ENCODE data around the gene GLOD5.

GLOD5 gene

DNA sequence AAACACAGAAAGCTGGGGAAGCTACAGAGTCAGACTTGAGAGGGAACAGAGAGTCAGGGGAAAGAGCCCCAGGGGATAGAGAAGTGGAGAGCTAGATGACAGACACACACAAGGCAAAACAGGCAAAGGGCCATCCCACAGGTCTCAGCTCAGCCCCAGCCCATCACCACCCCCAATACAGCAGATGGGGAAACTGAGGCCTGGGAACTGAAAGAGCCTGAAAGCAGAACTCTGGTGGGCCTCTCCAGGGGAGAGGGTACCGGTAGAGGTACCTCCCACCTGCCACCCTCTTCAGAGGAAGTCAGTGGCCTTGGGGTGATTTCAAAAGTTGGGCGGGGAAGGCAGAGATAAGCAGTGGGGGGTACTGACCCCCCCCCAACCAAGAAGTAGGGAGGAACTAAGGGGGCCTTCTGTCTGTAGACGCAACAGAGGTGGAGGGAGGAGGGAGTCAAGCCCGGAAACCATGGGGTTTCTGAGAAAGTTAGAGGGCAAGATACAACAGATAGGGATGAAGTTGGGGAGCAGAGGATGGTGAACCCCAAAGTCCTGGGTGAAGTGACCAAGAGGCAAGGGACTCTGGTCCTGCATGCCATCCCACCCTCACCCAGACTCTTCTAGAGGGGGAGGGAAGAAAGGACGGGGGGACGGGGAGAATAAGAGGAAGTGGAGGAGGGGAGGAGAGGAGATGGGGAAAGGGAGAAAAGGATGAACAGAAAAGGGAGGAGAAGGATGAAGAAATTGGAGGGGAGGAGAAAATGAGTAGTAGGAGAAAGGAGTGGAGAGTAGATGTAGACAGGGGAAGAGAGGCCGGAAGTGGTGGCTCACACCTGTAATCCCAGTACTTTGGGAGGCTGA lies 28.0 kb downstream of the GLOD5 start:
- in situ Hi-C loops (cut with MboI; ENCODE audit: low sequenced_read_pairs, unreplicated experiment): no loop called here
- TF ChIP-seq, protein P1, sequence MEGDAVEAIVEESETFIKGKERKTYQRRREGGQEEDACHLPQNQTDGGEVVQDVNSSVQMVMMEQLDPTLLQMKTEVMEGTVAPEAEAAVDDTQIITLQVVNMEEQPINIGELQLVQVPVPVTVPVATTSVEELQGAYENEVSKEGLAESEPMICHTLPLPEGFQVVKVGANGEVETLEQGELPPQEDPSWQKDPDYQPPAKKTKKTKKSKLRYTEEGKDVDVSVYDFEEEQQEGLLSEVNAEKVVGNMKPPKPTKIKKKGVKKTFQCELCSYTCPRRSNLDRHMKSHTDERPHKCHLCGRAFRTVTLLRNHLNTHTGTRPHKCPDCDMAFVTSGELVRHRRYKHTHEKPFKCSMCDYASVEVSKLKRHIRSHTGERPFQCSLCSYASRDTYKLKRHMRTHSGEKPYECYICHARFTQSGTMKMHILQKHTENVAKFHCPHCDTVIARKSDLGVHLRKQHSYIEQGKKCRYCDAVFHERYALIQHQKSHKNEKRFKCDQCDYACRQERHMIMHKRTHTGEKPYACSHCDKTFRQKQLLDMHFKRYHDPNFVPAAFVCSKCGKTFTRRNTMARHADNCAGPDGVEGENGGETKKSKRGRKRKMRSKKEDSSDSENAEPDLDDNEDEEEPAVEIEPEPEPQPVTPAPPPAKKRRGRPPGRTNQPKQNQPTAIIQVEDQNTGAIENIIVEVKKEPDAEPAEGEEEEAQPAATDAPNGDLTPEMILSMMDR (IDR thresholded peaks at IDR 0.05; ENCODE audit: borderline replicate concordance, control extremely low read depth, extremely low read depth, insufficient read depth, missing control alignments): no peak
- no peak for DNase-seq (ENCODE audit: low spot score)

DNA sequence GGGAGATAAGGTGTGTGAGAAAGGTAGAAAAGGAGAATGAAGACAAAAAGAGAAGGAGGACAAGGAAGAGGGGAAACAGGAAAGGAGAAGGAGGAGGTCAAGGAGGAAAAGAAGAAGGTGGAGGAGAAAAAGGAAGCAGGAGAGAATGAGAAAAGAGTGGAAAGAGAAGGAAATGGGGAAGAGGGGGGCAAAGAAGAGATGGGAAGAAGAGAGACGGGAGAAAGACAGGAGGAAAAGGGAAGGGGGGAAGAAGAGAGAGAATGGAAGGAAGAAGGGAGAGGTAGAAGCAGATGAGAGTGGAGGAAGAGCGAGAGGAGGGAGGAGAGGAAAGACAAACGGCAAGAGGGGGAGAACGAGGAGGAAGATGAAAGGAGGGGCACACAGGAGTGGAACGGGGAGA lies 28.9 kb downstream of the GLOD5 start:
- TF ChIP-seq, protein P1 (IDR thresholded peaks at IDR 0.05; ENCODE audit: borderline replicate concordance, control extremely low read depth, extremely low read depth, insufficient read depth, missing control alignments): no peak
- DNase-seq (ENCODE audit: low spot score): no peak
- in situ Hi-C loops (cut with MboI; ENCODE audit: low sequenced_read_pairs, unreplicated experiment): no loop called here

DNA sequence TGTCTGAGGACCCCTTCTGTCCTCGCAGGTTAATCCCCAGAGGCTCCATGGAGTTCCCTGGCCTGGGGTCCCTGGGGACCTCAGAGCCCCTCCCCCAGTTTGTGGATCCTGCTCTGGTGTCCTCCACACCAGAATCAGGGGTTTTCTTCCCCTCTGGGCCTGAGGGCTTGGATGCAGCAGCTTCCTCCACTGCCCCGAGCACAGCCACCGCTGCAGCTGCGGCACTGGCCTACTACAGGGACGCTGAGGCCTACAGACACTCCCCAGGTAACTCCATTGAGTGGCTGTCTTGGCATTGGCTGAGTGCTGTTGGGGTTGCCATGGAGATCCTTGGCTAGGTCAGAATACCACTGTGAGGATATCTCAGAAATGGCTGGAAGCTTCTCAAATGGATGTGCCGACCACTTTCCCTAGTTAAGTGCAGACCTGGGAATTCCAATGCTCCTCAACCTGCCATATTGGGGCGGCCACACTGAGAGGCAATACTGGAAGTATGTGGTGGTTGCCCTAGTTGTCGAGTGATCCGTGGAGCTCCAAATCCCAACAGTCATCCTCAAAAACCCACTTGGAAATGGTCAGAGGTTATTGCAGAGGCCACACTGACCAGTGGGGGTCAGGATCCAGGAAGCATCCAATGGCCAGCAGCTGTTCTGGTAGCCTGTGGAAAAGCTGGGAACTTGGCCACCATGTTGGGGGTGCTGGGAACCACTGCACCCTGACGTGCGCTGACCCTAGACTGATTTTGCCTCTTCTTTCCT lies 29.7 kb downstream of the GLOD5 start:
- TF ChIP-seq, protein P1 (IDR thresholded peaks at IDR 0.05; ENCODE audit: borderline replicate concordance, control extremely low read depth, extremely low read depth, insufficient read depth, missing control alignments): no peak
- in situ Hi-C loops (cut with MboI; ENCODE audit: low sequenced_read_pairs, unreplicated experiment): no loop called here
- no peak for DNase-seq (ENCODE audit: low spot score)

DNA sequence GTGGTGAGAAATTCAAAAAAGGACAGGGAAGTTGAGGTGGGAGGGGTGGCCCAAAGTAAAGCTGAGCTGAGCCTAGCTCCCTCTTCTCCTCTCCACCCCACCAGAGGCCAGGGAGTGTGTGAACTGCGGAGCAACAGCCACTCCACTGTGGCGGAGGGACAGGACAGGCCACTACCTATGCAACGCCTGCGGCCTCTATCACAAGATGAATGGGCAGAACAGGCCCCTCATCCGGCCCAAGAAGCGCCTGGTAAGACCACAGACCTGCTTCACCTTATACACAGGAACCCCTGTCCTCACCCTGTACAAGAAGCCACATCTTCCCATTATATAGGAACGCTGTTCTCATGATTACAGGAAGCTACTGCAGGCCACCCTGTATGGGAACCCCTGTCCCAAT lies 30.7 kb downstream of the GLOD5 start:
- TF ChIP-seq, protein P1 (IDR thresholded peaks at IDR 0.05; ENCODE audit: borderline replicate concordance, control extremely low read depth, extremely low read depth, insufficient read depth, missing control alignments): no peak
- in situ Hi-C loops (cut with MboI; ENCODE audit: low sequenced_read_pairs, unreplicated experiment): no loop called here
- no peak for DNase-seq (ENCODE audit: low spot score)

DNA sequence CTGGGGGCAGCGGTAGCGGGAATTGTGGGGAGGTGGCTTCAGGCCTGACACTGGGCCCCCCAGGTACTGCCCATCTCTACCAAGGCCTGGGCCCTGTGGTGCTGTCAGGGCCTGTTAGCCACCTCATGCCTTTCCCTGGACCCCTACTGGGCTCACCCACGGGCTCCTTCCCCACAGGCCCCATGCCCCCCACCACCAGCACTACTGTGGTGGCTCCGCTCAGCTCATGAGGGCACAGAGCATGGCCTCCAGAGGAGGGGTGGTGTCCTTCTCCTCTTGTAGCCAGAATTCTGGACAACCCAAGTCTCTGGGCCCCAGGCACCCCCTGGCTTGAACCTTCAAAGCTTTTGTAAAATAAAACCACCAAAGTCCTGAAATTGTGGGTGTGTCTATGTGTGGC lies 32.4 kb downstream of the GLOD5 start:
- in situ Hi-C loops (cut with MboI; ENCODE audit: low sequenced_read_pairs, unreplicated experiment): no loop called here
- no peak for DNase-seq (ENCODE audit: low spot score)
- TF ChIP-seq, protein P1 (IDR thresholded peaks at IDR 0.05; ENCODE audit: borderline replicate concordance, control extremely low read depth, extremely low read depth, insufficient read depth, missing control alignments): no peak

DNA sequence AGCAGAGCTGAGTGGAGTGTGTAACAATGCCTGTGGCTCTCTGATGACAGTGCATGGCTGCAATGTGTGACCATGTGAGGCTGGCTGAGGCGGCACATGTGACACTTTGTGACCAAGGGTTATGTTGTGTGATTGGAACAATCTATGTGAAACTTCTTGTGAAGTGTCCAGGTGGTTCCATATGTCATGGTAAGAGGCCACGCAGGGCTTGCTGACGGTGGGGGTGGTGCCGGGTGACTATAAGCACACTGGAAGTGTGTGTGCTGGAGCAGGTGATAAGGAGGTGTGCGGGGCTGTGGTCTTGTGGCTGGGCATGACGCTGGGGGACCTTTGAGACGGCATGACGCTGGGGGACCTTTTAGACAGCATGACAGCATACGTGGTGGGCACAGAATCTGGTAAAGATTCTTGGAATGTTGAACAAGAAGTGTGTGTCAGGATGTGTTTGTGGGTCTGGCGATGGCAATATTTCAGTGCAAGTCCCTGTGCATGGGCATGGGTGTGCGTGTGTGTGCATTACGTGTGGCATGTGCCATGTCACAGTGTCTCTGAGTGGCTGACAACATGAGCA lies 32.9 kb downstream of the GLOD5 start:
- TF ChIP-seq, protein P1 (IDR thresholded peaks at IDR 0.05; ENCODE audit: borderline replicate concordance, control extremely low read depth, extremely low read depth, insufficient read depth, missing control alignments): no peak
- in situ Hi-C loops (cut with MboI; ENCODE audit: low sequenced_read_pairs, unreplicated experiment): no loop called here
- no peak for DNase-seq (ENCODE audit: low spot score)

Measured in GM13976 (cell line).